Measurements from ENCODE around the gene BICDL2. TPM values are rescaled to one million over a fixed set of nuclear protein-coding genes. Genes with fewer than 3 reads are reported as not detected.
"Not testable (repeated sequence)": the region's sequence is repeated elsewhere in the genome, so short reads cannot be mapped to it uniquely, and the experiment has no call there.

Gene BICDL2
- polyA plus RNA-seq, 1 of the 3 experiments (the other 2 are of a cell fraction), result not detected

GRCh38 chr16:3073448-3073847, 36.7 kb upstream of the BICDL2 start:
- Histone ChIP-seq H2AFZ (ENCODE audit: low read depth) (no peak overlapping the region), H3K36me3 (replicated peaks in 1 of 2; ENCODE audit: control insufficient read depth in 1 of 2, insufficient read depth in 2 of 2, low read length in 1 of 2) (no peaks in the 10 kb centered on the region), H3K4me1 (ENCODE audit: control insufficient read depth in 1 of 2, insufficient read depth in 2 of 2, low read depth in 1 of 2, low read length in 1 of 2) (no peaks in the 10 kb centered on the region), H3K9me3 (no peaks in the 10 kb centered on the region), H3K79me2 (ENCODE audit: insufficient read depth) (no peaks in the 10 kb centered on the region), H3K27ac (ENCODE audit: low read depth in 2 of 2, low read length in 1 of 2) (no peak overlapping the region), H3K9ac (no peak overlapping the region), H3K27me3 (ENCODE audit: insufficient read depth) (peaks cover 33% of the 10 kb centered on the region), H3K4me2 (no peak overlapping the region), H3K9me2 (no peaks in the 10 kb centered on the region), H4K20me1 (ENCODE audit: insufficient read depth) (no peaks in the 10 kb centered on the region), H3K4me3 (ENCODE audit: low read depth in 2 of 2, low read length in 1 of 2) (no peak overlapping the region), H3F3A (replicated peaks; ENCODE audit: insufficient read depth) (no peaks in the 10 kb centered on the region)
- CTCF ChIA-PET, result no interaction called here
- TF ChIP-seq NRF1 (IDR thresholded peaks at IDR 0.05; ENCODE audit: low read depth, low read length) (no peak), EP300 (IDR thresholded peaks at IDR 0.05; ENCODE audit: borderline replicate concordance in 1 of 2, low read depth in 1 of 2, low read length in 1 of 2) (no peak), CHD2 (IDR thresholded peaks at IDR 0.05; ENCODE audit: low read length, partially characterized antibody) (no peak), CTCF (IDR thresholded peaks at IDR 0.05) (no peak), SMC3 (IDR thresholded peaks at IDR 0.05; ENCODE audit: low read depth, low read length) (no peak), RAD21 (IDR thresholded peaks at IDR 0.05; ENCODE audit: low read length) (no peak), NFIC (IDR thresholded peaks at IDR 0.05; ENCODE audit: borderline replicate concordance) (no peak), REST (IDR thresholded peaks at IDR 0.05; ENCODE audit: low read depth, low read length) (no peak), RXRA (IDR thresholded peaks at IDR 0.05; ENCODE audit: borderline replicate concordance, low read depth) (no peak), TAF1 (IDR thresholded peaks at IDR 0.05; ENCODE audit: borderline replicate concordance, low read depth, low read length) (no peak), ZBTB33 (IDR thresholded peaks at IDR 0.05; ENCODE audit: borderline replicate concordance, low read depth) (no peak)
- POLR2A ChIA-PET, result no interaction called here
- no peak for DNase-seq
- WGBS (ENCODE audit: low lambda C conversion rate), result 33% methylated on average over 7 of the region's 7 CpGs

- DNase-seq; POLR2A ChIA-PET; H3K4me2 ChIP-seq; H3K27ac ChIP-seq (ENCODE audit: low read depth in 2 of 2, low read length in 1 of 2); H3K9me2 ChIP-seq; H3K36me3 ChIP-seq (replicated peaks in 1 of 2; ENCODE audit: control insufficient read depth in 1 of 2, insufficient read depth in 2 of 2, low read length in 1 of 2); H4K20me1 ChIP-seq (ENCODE audit: insufficient read depth); H3K9me3 ChIP-seq; H3K79me2 ChIP-seq (ENCODE audit: insufficient read depth); CTCF ChIA-PET; H3K9ac ChIP-seq; H3K4me1 ChIP-seq (ENCODE audit: control insufficient read depth in 1 of 2, insufficient read depth in 2 of 2, low read depth in 1 of 2, low read length in 1 of 2); H2AFZ ChIP-seq (ENCODE audit: low read depth); H3K4me3 ChIP-seq (ENCODE audit: low read depth in 2 of 2, low read length in 1 of 2); H3F3A ChIP-seq (replicated peaks; ENCODE audit: insufficient read depth): not testable (repeated sequence)
- WGBS (ENCODE audit: low lambda C conversion rate), result 60% methylated on average over 1 of the region's 18 CpGs
- H3K27me3 ChIP-seq (ENCODE audit: insufficient read depth), result peaks cover 26% of the 10 kb centered on the region
These were observed 36.0 kb upstream of the BICDL2 start for GRCh38 chr16:3072576-3073263.

- CTCF ChIA-PET; H3K9ac ChIP-seq; H3K79me2 ChIP-seq (ENCODE audit: insufficient read depth): not testable (repeated sequence)
These were observed 35.4 kb upstream of the BICDL2 start for GRCh38 chr16:3072148-3072547.

More at GRCh38 chr16:3072148-3072547, 35.4 kb upstream of the BICDL2 start:
- POLR2A ChIA-PET; H3K4me3 ChIP-seq (ENCODE audit: low read depth in 2 of 2, low read length in 1 of 2); H3K9me3 ChIP-seq; DNase-seq; H3K27ac ChIP-seq (ENCODE audit: low read depth in 2 of 2, low read length in 1 of 2); H3F3A ChIP-seq (replicated peaks; ENCODE audit: insufficient read depth); H4K20me1 ChIP-seq (ENCODE audit: insufficient read depth); H3K9me2 ChIP-seq; H2AFZ ChIP-seq (ENCODE audit: low read depth); H3K4me1 ChIP-seq (ENCODE audit: control insufficient read depth in 1 of 2, insufficient read depth in 2 of 2, low read depth in 1 of 2, low read length in 1 of 2); H3K36me3 ChIP-seq (replicated peaks in 1 of 2; ENCODE audit: control insufficient read depth in 1 of 2, insufficient read depth in 2 of 2, low read length in 1 of 2); H3K4me2 ChIP-seq: not testable (repeated sequence)
- 59% methylated on average over 4 of the region's 4 CpGs for WGBS (ENCODE audit: low lambda C conversion rate)
- H3K27me3 ChIP-seq (ENCODE audit: insufficient read depth), result peaks cover 20% of the 10 kb centered on the region

Measured in SK-N-SH (cell line).